WTC11 (cell line): ENCODE measurements around the gene CGNL1. TPM values are rescaled to one million over a fixed set of nuclear protein-coding genes. Genes with fewer than 3 reads are reported as not detected.

ENCODE experiments used
- ATAC-seq: fragments of 200-7000 bp; cut with Tn5 transposase; 2 replicates; pipeline ENCODE4 v1.10.0; 2021; ENCODE audit warnings: mild to moderate bottlenecking, moderate library complexity
- CTCF ChIA-PET: fragments of 300-600 bp; sonication (Branson Sonifier 250); formaldehyde crosslinking; loops from one replicate; lab custom pipeline; 2021; ENCODE audit warnings: antibody characterized with exemption; lab: Charles Lee
- POLR2A ChIA-PET: fragments of 350-600 bp; sonication (Branson Sonifier 250); formaldehyde crosslinking; loops from one replicate; lab custom pipeline; 2021; ENCODE audit warnings: antibody characterized with exemption; lab: Charles Lee
- DNase-seq: peaks from one replicate; pipeline ENCODE4 v3.0.0; 2021; ENCODE audit warnings: low spot score
- H3K27ac Mint-ChIP-seq: 2 replicates; pipeline ENCODE4 v1.8.0; 2021; ENCODE audit warnings: mixed read lengths
- H3K27me3 Mint-ChIP-seq: 2 replicates; pipeline ENCODE4 v1.8.0; 2021; ENCODE audit warnings: low read depth, mild to moderate bottlenecking, moderate library complexity, mixed read lengths
- H3K36me3 Mint-ChIP-seq: 2 replicates; pipeline ENCODE4 v1.8.0; 2021; ENCODE audit warnings: mixed read lengths
- H3K4me1 Mint-ChIP-seq: 2 replicates; pipeline ENCODE4 v1.8.0; 2022; ENCODE audit warnings: mixed read lengths
- H3K4me3 Mint-ChIP-seq: 2 replicates; pipeline ENCODE4 v1.8.0; 2021; ENCODE audit warnings: mild to moderate bottlenecking, moderate library complexity, mixed read lengths
- H3K9me3 Mint-ChIP-seq: 2 replicates; pipeline ENCODE4 v1.8.0; 2021; ENCODE audit warnings: mixed read lengths
- ARID4B ChIP-seq: sonication (generic); formaldehyde crosslinking; IDR thresholded peaks from 2 replicates; pipeline ENCODE4 v1.8.0; 2023; ENCODE audit warnings: missing genetic modification reagents, mild to moderate bottlenecking, borderline replicate concordance
- CREM ChIP-seq: sonication (generic); formaldehyde crosslinking; IDR thresholded peaks from 2 replicates; pipeline ENCODE4 v1.8.1; 2022; ENCODE audit warnings: mild to moderate bottlenecking, missing genetic modification reagents, moderate library complexity
- EMX1 ChIP-seq: fragments of 250-450 bp; sonication (Bioruptor Pico); IDR thresholded peaks from 2 replicates; pipeline ENCODE4 v1.8.0; 2021; ENCODE audit warnings: mild to moderate bottlenecking
- ETV6 ChIP-seq: sonication (generic); formaldehyde crosslinking; IDR thresholded peaks from 2 replicates; pipeline ENCODE4 v1.8.1; 2022; ENCODE audit warnings: mild to moderate bottlenecking, missing genetic modification reagents
- FOXK1 ChIP-seq: sonication (generic); formaldehyde crosslinking; IDR thresholded peaks from 2 replicates; pipeline ENCODE4 v1.8.0; 2022; ENCODE audit warnings: mild to moderate bottlenecking, moderate library complexity, missing genetic modification reagents
- GRHL2 ChIP-seq: fragments of 250-450 bp; sonication (Bioruptor Pico); IDR thresholded peaks from 2 replicates; pipeline ENCODE4 v1.8.0; 2022; ENCODE audit warnings: mild to moderate bottlenecking, moderate library complexity; ENCODE audit not compliant: insufficient replicate concordance, severe bottlenecking
- IRF2 ChIP-seq: sonication (generic); formaldehyde crosslinking; IDR thresholded peaks from 2 replicates; pipeline ENCODE4 v1.8.0; 2022; ENCODE audit warnings: low read depth, missing genetic modification reagents, borderline replicate concordance
- JAZF1 ChIP-seq: fragments of 250-450 bp; sonication (Bioruptor Pico); IDR thresholded peaks from 2 replicates; pipeline ENCODE4 v1.9.0; 2021; ENCODE audit warnings: moderate library complexity, mild to moderate bottlenecking, inconsistent platforms
- MXD4 ChIP-seq: fragments of 250-450 bp; sonication (Bioruptor Pico); IDR thresholded peaks from 2 replicates; pipeline ENCODE4 v1.8.0; 2021; ENCODE audit warnings: mild to moderate bottlenecking, moderate library complexity, borderline replicate concordance
- NFATC4 ChIP-seq: fragments of 250-450 bp; sonication (Bioruptor Pico); IDR thresholded peaks from 2 replicates; pipeline ENCODE4 v1.9.0; 2021; ENCODE audit warnings: mild to moderate bottlenecking
- NFE2L1 ChIP-seq: sonication (generic); formaldehyde crosslinking; IDR thresholded peaks from 2 replicates; pipeline ENCODE4 v1.8.1; 2023; ENCODE audit warnings: missing genetic modification reagents
- NR1H2 ChIP-seq: sonication (generic); formaldehyde crosslinking; IDR thresholded peaks from 2 replicates; pipeline ENCODE4 v1.9.0; 2021; ENCODE audit warnings: mild to moderate bottlenecking, moderate library complexity, missing genetic modification reagents
- NR2C2 ChIP-seq: sonication (generic); formaldehyde crosslinking; IDR thresholded peaks from 2 replicates; pipeline ENCODE4 v1.8.0; 2022; ENCODE audit warnings: mild to moderate bottlenecking, missing genetic modification reagents
- PRRX2 ChIP-seq: fragments of 250-450 bp; sonication (Bioruptor Pico); IDR thresholded peaks from 2 replicates; pipeline ENCODE4 v1.8.0; 2021; ENCODE audit warnings: mild to moderate bottlenecking
- TEAD4 ChIP-seq: sonication (generic); formaldehyde crosslinking; IDR thresholded peaks from 2 replicates; pipeline ENCODE4 v1.8.0; 2022; ENCODE audit warnings: mild to moderate bottlenecking, missing genetic modification reagents
- TP53 ChIP-seq: sonication (generic); formaldehyde crosslinking; IDR thresholded peaks from 2 replicates; pipeline ENCODE4 v1.8.1; 2023; ENCODE audit warnings: mild to moderate bottlenecking, missing genetic modification reagents
- USF1 ChIP-seq: sonication (generic); formaldehyde crosslinking; IDR thresholded peaks from 2 replicates; pipeline ENCODE4 v1.8.0; 2022; ENCODE audit warnings: mild to moderate bottlenecking, missing genetic modification reagents
- ZMAT4 ChIP-seq: fragments of 250-450 bp; sonication (Bioruptor Pico); IDR thresholded peaks from 2 replicates; pipeline ENCODE4 v1.9.0; 2021; ENCODE audit warnings: mild to moderate bottlenecking
- ZNF219 ChIP-seq: sonication (generic); formaldehyde crosslinking; IDR thresholded peaks from 2 replicates; pipeline ENCODE4 v1.8.0; 2023; ENCODE audit warnings: missing genetic modification reagents, mild to moderate bottlenecking, borderline replicate concordance
- ZNF232 ChIP-seq: sonication (generic); formaldehyde crosslinking; IDR thresholded peaks from 2 replicates; pipeline ENCODE4 v1.8.0; 2022; ENCODE audit warnings: mild to moderate bottlenecking, missing genetic modification reagents
- ZNF263 ChIP-seq: sonication (generic); formaldehyde crosslinking; IDR thresholded peaks from 2 replicates; pipeline ENCODE4 v1.8.1; 2022; ENCODE audit warnings: low read depth, mild to moderate bottlenecking, moderate library complexity, missing genetic modification reagents
- ZNF416 ChIP-seq: fragments of 250-450 bp; sonication (Bioruptor Pico); IDR thresholded peaks from 2 replicates; pipeline ENCODE4 v1.9.0; 2021; ENCODE audit warnings: mild to moderate bottlenecking, inconsistent platforms
- total RNA-seq: library from RNA; stranded (reverse); gene quantifications from 3 replicates; pipeline ENCODE4 v1.2.3, GENCODE V29; 2021
- TF ChIP-seq, protein P1 (sequence below): sonication (generic); formaldehyde crosslinking; IDR thresholded peaks from 2 replicates; pipeline ENCODE4 v1.8.1; 2022; ENCODE audit warnings: missing genetic modification reagents, borderline replicate concordance
- TF ChIP-seq, protein P2 (sequence below): sonication (generic); formaldehyde crosslinking; IDR thresholded peaks from 2 replicates; pipeline ENCODE4 v1.8.1; 2022; ENCODE audit warnings: low read depth, mild to moderate bottlenecking, moderate library complexity, missing genetic modification reagents, borderline replicate concordance

Gene CGNL1
- total RNA-seq, 1 experiment from 2014 or later = 57.3 TPM

DNA sequence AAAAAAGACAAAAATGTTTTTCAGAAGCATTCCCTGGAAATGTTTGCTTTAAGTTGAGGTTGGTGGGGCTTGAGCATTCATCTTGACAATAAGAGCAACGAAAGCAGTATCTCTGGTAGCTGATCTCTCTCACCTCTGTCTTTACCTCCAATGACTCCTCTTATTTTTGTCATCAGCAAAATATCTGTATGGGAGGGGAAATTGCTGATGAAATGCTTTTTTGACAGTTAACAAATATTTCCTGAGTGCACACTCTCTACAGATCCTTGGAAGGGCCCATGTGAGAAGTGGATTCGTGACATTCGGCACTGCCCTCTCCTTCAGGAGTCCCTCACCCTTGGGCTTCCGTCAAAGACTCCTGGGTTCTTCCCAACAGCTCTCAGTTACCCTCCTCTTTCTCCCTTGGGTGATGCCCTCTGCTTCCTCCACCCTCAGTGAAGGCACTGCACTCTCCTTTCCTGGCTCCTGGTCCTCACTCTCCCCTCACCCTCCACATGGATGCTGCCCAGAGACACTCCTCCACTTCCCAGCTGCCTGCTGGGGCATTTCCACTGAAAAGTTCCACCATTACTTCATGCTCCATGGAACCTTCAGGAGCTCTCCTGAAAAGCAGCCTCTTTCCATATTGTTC is 2.9 kb upstream of the CGNL1 start:
- POLR2A ChIA-PET = no interaction called here
- Mint-ChIP-seq H3K27me3 (peaks cover 33% of the 10 kb centered on the region), H3K36me3 (no peaks in the 10 kb centered on the region), H3K4me3 (no peak overlapping the region), H3K27ac (no peak overlapping the region), H3K9me3 (no peaks in the 10 kb centered on the region), H3K4me1 (peaks cover 29% of the 10 kb centered on the region)
- DNase-seq (no peak), ATAC-seq (no peak)
- CTCF ChIA-PET = interaction anchor here (1.0 to 1.3 kb wide), 2 partner anchors 30 to 132 kb away, joined by 3 to 8 read pairs; no protein-coding TSS in a partner anchor
- TF ChIP-seq USF1 (CRISPR knock-in tag) (no peak), FOXK1 (no peak), IRF2 (CRISPR knock-in tag) (no peak), ZNF232 (no peak), ZNF263 (no peak), NR2C2 (CRISPR knock-in tag) (no peak), ARID4B (no peak), JAZF1 (no peak), ETV6 (CRISPR knock-in tag) (no peak), ZNF416 (CRISPR knock-in tag) (no peak), NR1H2 (CRISPR knock-in tag) (no peak), NFATC4 (CRISPR knock-in tag) (no peak), PRRX2 (no peak), CREM (CRISPR knock-in tag) (no peak), ZNF219 (CRISPR knock-in tag) (no peak), MXD4 (no peak), TP53 (CRISPR knock-in tag) (no peak), ZMAT4 (CRISPR knock-in tag) (no peak), GRHL2 (CRISPR knock-in tag) (no peak)
- TF ChIP-seq, protein P1, sequence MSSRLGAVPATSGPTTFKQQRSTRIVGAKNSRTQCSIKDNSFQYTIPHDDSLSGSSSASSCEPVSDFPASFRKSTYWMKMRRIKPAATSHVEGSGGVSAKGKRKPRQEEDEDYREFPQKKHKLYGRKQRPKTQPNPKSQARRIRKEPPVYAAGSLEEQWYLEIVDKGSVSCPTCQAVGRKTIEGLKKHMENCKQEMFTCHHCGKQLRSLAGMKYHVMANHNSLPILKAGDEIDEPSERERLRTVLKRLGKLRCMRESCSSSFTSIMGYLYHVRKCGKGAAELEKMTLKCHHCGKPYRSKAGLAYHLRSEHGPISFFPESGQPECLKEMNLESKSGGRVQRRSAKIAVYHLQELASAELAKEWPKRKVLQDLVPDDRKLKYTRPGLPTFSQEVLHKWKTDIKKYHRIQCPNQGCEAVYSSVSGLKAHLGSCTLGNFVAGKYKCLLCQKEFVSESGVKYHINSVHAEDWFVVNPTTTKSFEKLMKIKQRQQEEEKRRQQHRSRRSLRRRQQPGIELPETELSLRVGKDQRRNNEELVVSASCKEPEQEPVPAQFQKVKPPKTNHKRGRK (CRISPR knock-in tag) = no peak

DNA sequence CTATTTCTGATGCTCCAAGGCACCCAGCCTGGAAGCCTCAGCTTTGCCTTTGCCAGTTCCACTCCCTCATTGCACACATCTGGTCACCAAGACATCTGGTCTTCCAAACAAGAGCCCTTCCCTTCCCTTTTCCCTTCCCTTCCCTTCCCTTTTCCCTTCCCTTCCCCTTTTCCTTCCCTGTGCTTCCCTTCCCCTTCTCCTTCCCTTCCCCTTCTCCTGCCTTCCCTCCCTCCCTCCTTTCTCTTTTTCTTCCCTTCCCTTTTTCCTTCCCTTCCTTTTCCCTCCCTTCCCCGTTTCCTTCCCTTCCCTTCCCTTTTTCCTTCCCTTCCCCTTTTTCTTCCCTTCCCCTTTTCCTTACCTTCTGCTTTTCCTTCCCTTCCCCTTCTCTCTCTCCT is 2.4 kb upstream of the CGNL1 start:
- ATAC-seq (no peak), DNase-seq (no peak)
- ChIA-PET CTCF (interaction anchor here (0.6 kb wide), 1 partner anchor 10 kb away, joined by 3 read pairs; no protein-coding TSS in a partner anchor), POLR2A (no interaction called here)
- H3K4me1 Mint-ChIP-seq = peaks cover 34% of the 10 kb centered on the region
- no peaks in the 10 kb centered on the region for H3K36me3 Mint-ChIP-seq
- no peak overlapping the region for H3K4me3 Mint-ChIP-seq
- no peaks in the 10 kb centered on the region for H3K9me3 Mint-ChIP-seq
- no peak overlapping the region for H3K27ac Mint-ChIP-seq
- TF ChIP-seq TEAD4 (CRISPR knock-in tag) = no peak
- TF ChIP-seq, protein P1 (CRISPR knock-in tag) = peak; percentile 90; the same call in 1 of the 2 replicates
- TF ChIP-seq NFE2L1 (CRISPR knock-in tag) = no peak
- TF ChIP-seq EMX1 (CRISPR knock-in tag) = no peak
- TF ChIP-seq, protein P2, sequence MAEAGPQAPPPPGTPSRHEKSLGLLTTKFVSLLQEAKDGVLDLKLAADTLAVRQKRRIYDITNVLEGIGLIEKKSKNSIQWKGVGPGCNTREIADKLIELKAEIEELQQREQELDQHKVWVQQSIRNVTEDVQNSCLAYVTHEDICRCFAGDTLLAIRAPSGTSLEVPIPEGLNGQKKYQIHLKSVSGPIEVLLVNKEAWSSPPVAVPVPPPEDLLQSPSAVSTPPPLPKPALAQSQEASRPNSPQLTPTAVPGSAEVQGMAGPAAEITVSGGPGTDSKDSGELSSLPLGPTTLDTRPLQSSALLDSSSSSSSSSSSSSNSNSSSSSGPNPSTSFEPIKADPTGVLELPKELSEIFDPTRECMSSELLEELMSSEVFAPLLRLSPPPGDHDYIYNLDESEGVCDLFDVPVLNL (CRISPR knock-in tag) = no peak
- TF ChIP-seq, all 79 proteins: peak for 1
- H3K27me3 Mint-ChIP-seq = peaks cover 33% of the 10 kb centered on the region
